CD4-positive, alpha-beta T cell treated with Interleukin-1 beta for 1 hour (primary cell): Measurements from ENCODE around the gene ELOF1.
"Not testable (repeated sequence)": the region's sequence is repeated elsewhere in the genome, so short reads cannot be mapped to it uniquely, and the experiment has no call there.

Experiments
- DNase-seq, 2 donors: peaks; one replicate each; pipeline ENCODE4 v3.0.0-alpha.2; 2020 to 2022

ELOF1 gene

DNA sequence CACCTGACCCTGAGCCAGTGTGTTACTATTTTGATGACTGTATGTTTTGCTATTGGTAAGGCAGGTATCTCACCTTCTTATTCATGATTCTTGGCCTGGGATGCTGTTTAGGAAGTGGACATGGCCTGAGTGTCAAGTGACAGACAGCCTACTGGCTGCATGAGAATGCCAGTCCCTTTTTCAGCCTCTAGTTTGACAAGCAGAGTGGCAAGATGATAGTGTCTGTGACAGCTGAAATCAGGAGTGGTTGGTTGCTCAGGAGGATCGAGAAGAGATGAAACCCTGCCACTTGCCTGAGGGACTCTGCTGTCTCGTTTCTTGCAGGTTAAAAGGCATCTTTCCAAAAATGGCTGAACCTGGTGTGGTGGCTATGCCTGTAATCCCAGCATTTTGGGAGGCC is 7.1 kb upstream of the ELOF1 start:
- DNase-seq, result no peak

GRCh38 chr19:11565649-11565980 is 6.6 kb upstream of the ELOF1 start:
- DNase-seq, result not testable (repeated sequence)

- DNase-seq, result not testable (repeated sequence)
Measured at GRCh38 chr19:11564082-11564807, 5.2 kb upstream of the ELOF1 start.

- DNase-seq, result no peak
Measured at GRCh38 chr19:11563532-11563931, 4.5 kb upstream of the ELOF1 start.

DNA sequence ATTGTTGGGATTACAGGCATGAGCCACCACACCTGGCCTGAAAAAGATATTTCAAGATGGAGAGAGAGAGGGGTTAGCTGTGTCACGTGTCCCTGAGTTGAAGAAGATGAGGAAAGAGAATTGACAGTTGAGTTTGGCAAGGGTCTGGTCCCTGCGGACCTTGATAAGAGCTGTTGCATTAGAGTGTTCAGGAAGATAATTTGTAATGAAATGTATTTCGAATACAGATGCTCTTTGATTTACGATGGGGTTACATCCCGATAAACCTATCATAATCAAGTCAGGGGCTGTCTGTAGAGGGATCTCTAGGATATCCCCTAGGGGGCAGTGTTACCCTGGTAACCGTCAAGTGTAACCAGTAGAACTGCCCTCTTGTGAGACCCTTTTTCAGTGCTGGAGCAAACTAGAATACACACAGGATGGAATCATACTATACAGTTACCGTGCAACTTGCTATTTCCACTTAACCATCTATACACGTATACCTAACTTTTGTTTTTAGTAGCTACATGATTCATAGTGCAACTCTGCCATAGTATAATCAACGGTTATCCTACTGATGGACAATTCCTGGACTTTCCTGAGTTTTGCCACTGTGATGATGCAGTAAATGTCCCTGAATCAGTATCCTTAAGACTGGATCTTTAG is 1.5 kb upstream of the ELOF1 start:
- DNase-seq, result peak; percentile 77 to 83

- DNase-seq, result no peak
Measured at GRCh38 chr19:11556634-11557420, 2.2 kb downstream of the ELOF1 start.

GRCh38 chr19:11555246-11555645 is 3.8 kb downstream of the ELOF1 start:
- DNase-seq, result no peak

DNA sequence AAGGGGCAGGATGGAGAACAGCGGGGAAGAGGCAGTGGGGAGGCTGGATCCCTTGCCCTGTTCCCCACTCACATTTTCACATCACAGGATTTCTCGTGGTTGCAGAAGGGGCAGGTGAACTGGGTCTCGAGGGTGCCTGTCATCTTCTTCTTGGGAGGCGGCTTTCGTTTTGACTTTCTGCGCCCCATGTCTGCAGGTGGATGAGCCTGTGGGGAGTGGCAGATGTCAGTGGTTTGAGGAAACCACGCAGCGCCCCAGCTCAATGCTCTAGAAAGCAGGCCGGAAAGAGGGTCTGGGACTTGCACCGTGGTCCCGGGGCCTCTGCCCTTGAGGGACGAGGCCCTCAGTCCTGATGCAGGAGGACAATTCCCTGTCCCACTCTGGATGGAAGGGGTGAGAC is 4.9 kb downstream of the ELOF1 start:
- no peak for DNase-seq

DNA sequence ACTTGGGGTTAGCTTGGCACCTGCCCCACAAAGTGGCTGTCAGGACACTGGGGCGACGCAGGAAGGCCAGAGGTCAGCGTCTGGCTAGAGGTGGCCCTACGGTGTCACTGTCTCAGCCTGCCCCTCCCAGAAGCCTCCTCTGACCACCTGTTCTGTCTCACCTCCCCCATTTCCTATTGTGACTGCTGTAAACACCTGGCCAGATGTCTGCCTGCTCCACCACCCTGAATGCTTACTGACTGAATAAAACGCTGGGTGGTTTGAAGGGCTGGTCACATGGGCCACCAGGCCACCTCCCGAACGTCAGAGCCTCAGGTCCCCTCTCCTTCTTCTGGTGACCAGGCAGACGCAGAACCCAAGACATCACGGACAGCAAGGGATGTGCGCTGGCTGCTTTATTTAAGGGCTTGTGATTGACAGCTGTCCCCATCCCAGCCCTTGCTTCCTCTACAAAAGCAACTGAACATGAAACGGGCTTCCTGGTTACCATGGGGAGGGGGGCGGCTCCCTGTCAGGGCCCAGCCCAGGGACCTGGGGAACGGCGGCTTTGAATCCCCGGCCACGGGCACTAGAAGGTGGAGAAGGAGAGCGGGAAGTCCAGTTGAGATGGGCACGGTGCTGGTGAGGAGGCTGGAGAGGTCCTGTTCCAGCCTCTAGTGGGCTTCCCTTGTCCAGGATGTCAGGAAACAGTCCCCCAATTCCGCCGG is 6.2 kb downstream of the ELOF1 start:
- DNase-seq, result no peak

DNA sequence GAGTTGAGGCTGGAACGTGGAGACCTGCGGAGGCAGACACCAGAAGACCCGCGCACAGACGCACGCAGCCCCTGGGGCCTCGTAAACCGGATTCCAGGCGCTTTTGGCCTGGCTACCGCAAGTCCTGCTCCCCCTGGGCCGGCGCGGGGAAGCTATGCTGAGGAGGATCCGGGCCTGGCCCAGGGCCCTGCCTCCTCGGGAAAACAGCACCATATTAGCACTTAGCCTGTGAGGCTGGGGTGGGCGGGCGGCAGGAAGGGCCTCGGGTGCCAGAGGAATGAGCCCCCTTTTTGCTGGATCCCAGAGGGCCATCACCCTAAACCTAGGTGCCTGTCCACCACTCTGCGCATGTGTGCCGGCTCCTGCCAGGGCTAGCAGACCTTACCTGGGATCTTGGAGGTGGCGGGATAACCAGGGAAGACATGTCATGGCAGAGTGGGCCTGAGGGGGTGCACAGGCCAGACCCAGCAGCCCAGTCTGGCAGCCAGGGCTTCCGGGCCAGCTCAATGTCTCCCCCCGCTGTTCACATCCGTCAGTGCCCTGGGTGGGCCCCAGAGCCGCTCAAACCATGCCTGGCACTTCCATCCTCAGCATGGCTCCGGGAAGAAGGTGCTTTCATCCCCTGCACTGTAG is 7.3 kb downstream of the ELOF1 start:
- no peak for DNase-seq

GRCh38 chr19:11550265-11550664 is 8.8 kb downstream of the ELOF1 start:
- no peak for DNase-seq

GRCh38 chr19:11549386-11549953 is 9.6 kb downstream of the ELOF1 start:
- no peak for DNase-seq

- no peak for DNase-seq
Measured at GRCh38 chr19:11547929-11548700, 10.9 kb downstream of the ELOF1 start.

DNA sequence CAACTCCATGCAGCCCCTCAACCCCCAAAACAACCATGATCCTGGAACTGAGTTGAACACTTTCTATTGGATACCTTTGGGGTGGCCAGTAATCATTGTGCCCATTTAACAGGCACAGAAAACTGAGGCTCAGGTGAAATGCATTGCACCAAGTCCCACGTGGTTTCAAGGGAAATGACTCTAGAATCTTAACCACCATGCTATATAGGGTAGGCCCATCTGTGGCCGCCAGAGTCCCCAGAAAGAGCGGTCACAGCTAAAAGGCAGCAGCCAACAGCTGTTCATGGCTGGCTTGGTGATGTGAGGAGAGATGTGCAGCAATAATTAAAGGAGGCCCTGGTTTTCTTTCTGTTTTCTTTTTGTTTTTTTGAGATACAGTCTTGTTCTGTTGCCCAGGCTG is 17.8 kb downstream of the ELOF1 start:
- DNase-seq, result no peak

GRCh38 chr19:11540645-11541044 is 18.4 kb downstream of the ELOF1 start:
- no peak for DNase-seq

- DNase-seq, result no peak
Measured at GRCh38 chr19:11539495-11540365, 19.3 kb downstream of the ELOF1 start.

- no peak for DNase-seq
Measured at GRCh38 chr19:11538232-11539036, 20.6 kb downstream of the ELOF1 start, which contains the start of gene CNN1. CNN1 (plus strand) TSS chr19:11538851; CDS start chr19:11538928, 77 bp downstream.

GRCh38 chr19:11535792-11536595 is 23.0 kb downstream of the ELOF1 start:
- peak; percentile 88 for DNase-seq

GRCh38 chr19:11534948-11535347 is 24.1 kb downstream of the ELOF1 start:
- DNase-seq, result no peak
